Brain microvascular endothelial cell (primary cell): ENCODE data around the gene P2RX2.

Experiments used
- DNase-seq: peaks from one replicate; pipeline ENCODE4 v3.0.0-alpha.2; 2020
- H3K27ac ChIP-seq: fragments of 250-450 bp; sonication (Bioruptor Pico); 2 replicates; pipeline ENCODE4 v1.5.1; 2020; ENCODE audit warnings: mild to moderate bottlenecking, moderate library complexity
- H3K27me3 ChIP-seq: fragments of 250-450 bp; sonication (Bioruptor Pico); replicated peaks from 2 replicates; pipeline ENCODE4 v1.5.1; 2020; ENCODE audit warnings: mild to moderate bottlenecking
- H3K36me3 ChIP-seq: fragments of 250-450 bp; sonication (Bioruptor Pico); replicated peaks from 2 replicates; pipeline ENCODE4 v1.5.1; 2020; ENCODE audit warnings: mild to moderate bottlenecking
- H3K4me3 ChIP-seq: 2 replicates; pipeline ENCODE4 v1.5.1; 2011; ENCODE audit warnings: low read depth, mild to moderate bottlenecking, control low read depth, low read length, moderate library complexity
- CTCF ChIP-seq: IDR thresholded peaks from 2 replicates; pipeline ENCODE4 v1.5.1; 2011; ENCODE audit warnings: low read depth, mild to moderate bottlenecking, moderate library complexity, low read length, control low read depth, inconsistent platforms; ENCODE audit errors: missing control alignments
- in situ Hi-C: cut with HindIII; loops from 2 replicates; pipeline ENCODE4 v1.10.0; 2017; ENCODE audit warnings: low sequenced_read_pairs, low pct_ligation_motif_present

P2RX2 gene

GRCh38 chr12:132651444-132652100 is 33.0 kb downstream of the P2RX2 start:
- DNase-seq, result no peak
- no peak for TF ChIP-seq CTCF
- no peak overlapping the region for H3K4me3 ChIP-seq

GRCh38 chr12:132653567-132654290 is 35.2 kb downstream of the P2RX2 start:
- no peak for TF ChIP-seq CTCF
- H3K4me3 ChIP-seq, result no peak overlapping the region
- no peak for DNase-seq
- in situ Hi-C loops, result no loop called here
- H3K27ac ChIP-seq, result no peak overlapping the region
- H3K36me3 ChIP-seq, result peaks cover 18% of the 10 kb centered on the region
- H3K27me3 ChIP-seq, result no peaks in the 10 kb centered on the region

More at GRCh38 chr12:132651444-132652100, 33.0 kb downstream of the P2RX2 start:
- in situ Hi-C loops, result no loop called here
- Histone ChIP-seq H3K36me3 (no peaks in the 10 kb centered on the region), H3K27me3 (no peaks in the 10 kb centered on the region), H3K27ac (no peak overlapping the region)

GRCh38 chr12:132657004-132657727 is 38.6 kb downstream of the P2RX2 start:
- Histone ChIP-seq H3K36me3 (peaks cover 25% of the 10 kb centered on the region), H3K27ac (no peak overlapping the region), H3K4me3 (no peak overlapping the region), H3K27me3 (no peaks in the 10 kb centered on the region)
- TF ChIP-seq CTCF, result no peak
- in situ Hi-C loops, result no loop called here
- DNase-seq, result no peak

- Histone ChIP-seq H3K4me3 (no peak overlapping the region), H3K27me3 (no peaks in the 10 kb centered on the region), H3K27ac (no peak overlapping the region), H3K36me3 (peaks cover 25% of the 10 kb centered on the region)
- in situ Hi-C loops, result no loop called here
- no peak for DNase-seq
- TF ChIP-seq CTCF, result no peak
These were observed 39.7 kb downstream of the P2RX2 start for GRCh38 chr12:132658149-132658894.

GRCh38 chr12:132659146-132659545 is 40.6 kb downstream of the P2RX2 start:
- Histone ChIP-seq H3K27me3 (no peaks in the 10 kb centered on the region), H3K27ac (no peak overlapping the region), H3K4me3 (no peak overlapping the region), H3K36me3 (peaks cover 28% of the 10 kb centered on the region)
- no peak for DNase-seq
- TF ChIP-seq CTCF, result no peak
- in situ Hi-C loops, result no loop called here
